ENCODE data around the gene SFMBT2.

- TF ChIP-seq POLR2A (IDR thresholded peaks at IDR 0.05), result no peak
- TF ChIP-seq CTCF (IDR thresholded peaks at IDR 0.05), result no peak
These were observed 27.6 kb upstream of the SFMBT2 start for GRCh38 chr10:7438196-7438986.

All from right lobe of liver (tissue), 4 donors.